ENCODE results near the gene GJA9. TPM values are rescaled to one million over a fixed set of nuclear protein-coding genes. Genes with fewer than 3 reads are reported as not detected.

The GJA9 gene
- total RNA-seq, 3 donors from 2014 or later: not detected

- TF ChIP-seq POLR2AphosphoS5 (IDR thresholded peaks at IDR 0.05) (no peak), POLR2A (IDR thresholded peaks at IDR 0.05) (no peak), CTCF (IDR thresholded peaks at IDR 0.05) (no peak)
- intact Hi-C loops (cut with DNase I; ENCODE audit: low total_unique reads): no loop called here
- Histone ChIP-seq H3K4me1 (no peaks in the 10 kb centered on the region), H3K4me3 (no peak overlapping the region), H3K36me3 (no peaks in the 10 kb centered on the region), H3K9me3 (no peaks in the 10 kb centered on the region), H3K27ac (no peak overlapping the region), H3K27me3 (no peaks in the 10 kb centered on the region)
- DNase-seq (ENCODE audit: low spot score in 2 of 2): no peak
Measured at GRCh38 chr1:38826886-38827285, 54.5 kb downstream of the GJA9 start.

GRCh38 chr1:38826262-38826661, 55.1 kb downstream of the GJA9 start:
- Histone ChIP-seq H3K27ac (no peak overlapping the region), H3K36me3 (no peaks in the 10 kb centered on the region), H3K4me3 (no peak overlapping the region), H3K4me1 (no peaks in the 10 kb centered on the region), H3K9me3 (no peaks in the 10 kb centered on the region), H3K27me3 (no peaks in the 10 kb centered on the region)
- intact Hi-C loops (cut with DNase I; ENCODE audit: low total_unique reads): no loop called here
- DNase-seq (ENCODE audit: low spot score in 2 of 2): no peak
- no peak for TF ChIP-seq CTCF (IDR thresholded peaks at IDR 0.05)
- TF ChIP-seq POLR2AphosphoS5 (IDR thresholded peaks at IDR 0.05): no peak
- TF ChIP-seq POLR2A (IDR thresholded peaks at IDR 0.05): no peak

Other genes starting within 250 kb of the GJA9 start
- 10 to 100 TPM; 19.2 to 34.9 (median 19.7) TPM for gene RRAGC, start 21.8 kb downstream of the GJA9 start, total RNA-seq
- gene MYCBP, start 8.2 kb downstream of the GJA9 start, total RNA-seq: 10 to 100 TPM in 2 of 3 donors, 1 to 10 TPM in 1; 9.1 to 36.1 (median 15.1) TPM
- 1 to 10 TPM in 1 of 3 donors, under 1 TPM in 2; 0.16 to 1.6 (median 0.33) TPM for gene RHBDL2, start 60.2 kb upstream of the GJA9 start, total RNA-seq
- 10 to 100 TPM; 34.7 to 35.1 (median 34.8) TPM for gene AKIRIN1, start 109.7 kb upstream of the GJA9 start, total RNA-seq
- 100 to 1,000 TPM; 299 to 582 (median 393) TPM for gene NDUFS5, start 144.8 kb upstream of the GJA9 start, total RNA-seq